GM13977 (cell line): ENCODE results near the gene GALNS.

Experiments
- DNase-seq: peaks from one replicate; pipeline ENCODE4 v3.0.0; 2012; ENCODE audit warnings: low spot score
- CTCF ChIP-seq: IDR thresholded peaks from 2 replicates; pipeline ENCODE4 v1.5.1; 2012; ENCODE audit warnings: mild to moderate bottlenecking, control low read depth; ENCODE audit not compliant: insufficient read depth; ENCODE audit errors: extremely low read depth, missing control alignments
- in situ Hi-C: fragments of 300-500 bp; cut with MboI; formaldehyde crosslinking; loops from one replicate; pipeline ENCODE4 v1.12.0; 2022; ENCODE audit warnings: low sequenced_read_pairs, low pct_unique_long_range_greater_than_20kb, mixed read lengths, inconsistent platforms; ENCODE audit not compliant: unreplicated experiment

The GALNS gene

GRCh38 chr16:88842308-88842756 is 14.4 kb downstream of the GALNS start:
- no peak for DNase-seq
- TF ChIP-seq CTCF, result no peak
- in situ Hi-C loops, result no loop called here

GRCh38 chr16:88841521-88842307 is 15.0 kb downstream of the GALNS start:
- in situ Hi-C loops, result no loop called here
- TF ChIP-seq CTCF, result no peak
- no peak for DNase-seq

GRCh38 chr16:88840600-88841215 is 16.0 kb downstream of the GALNS start:
- in situ Hi-C loops, result no loop called here
- no peak for TF ChIP-seq CTCF
- no peak for DNase-seq

GRCh38 chr16:88839745-88840599 is 16.8 kb downstream of the GALNS start:
- DNase-seq, result no peak
- no peak for TF ChIP-seq CTCF
- in situ Hi-C loops, result no loop called here

- TF ChIP-seq CTCF, result peak; percentile 7
- in situ Hi-C loops, result no loop called here
- no peak for DNase-seq
Observed at GRCh38 chr16:88839026-88839529, 17.7 kb downstream of the GALNS start.

- in situ Hi-C loops, result no loop called here
- DNase-seq, result no peak
- no peak for TF ChIP-seq CTCF
Observed at GRCh38 chr16:88838566-88838965, 18.2 kb downstream of the GALNS start.
